Subcutaneous adipose tissue (tissue), 4 donors: ENCODE results near the gene SLC2A9. TPM values are rescaled to one million over a fixed set of nuclear protein-coding genes. Genes with fewer than 3 reads are reported as not detected.

ENCODE experiments used
- total RNA-seq, 4 donors: library from RNA; depleted of rRNA; stranded (reverse); fragments of >200 nt; gene quantifications; one replicate each; pipeline ENCODE4 v1.1.0, GENCODE V29; 2016
- TF ChIP-seq, protein P1 (sequence below): fragments of 450-650 bp; IDR thresholded peaks from one replicate; pipeline ENCODE4 v1.5.1; 2016; ENCODE audit warnings: low read depth, mild to moderate bottlenecking, control low read depth, antibody characterized with exemption, moderate library complexity

SLC2A9 gene
- total RNA-seq, 4 donors from 2014 or later, result 4.6 to 15.8 (median 7.8) TPM

DNA sequence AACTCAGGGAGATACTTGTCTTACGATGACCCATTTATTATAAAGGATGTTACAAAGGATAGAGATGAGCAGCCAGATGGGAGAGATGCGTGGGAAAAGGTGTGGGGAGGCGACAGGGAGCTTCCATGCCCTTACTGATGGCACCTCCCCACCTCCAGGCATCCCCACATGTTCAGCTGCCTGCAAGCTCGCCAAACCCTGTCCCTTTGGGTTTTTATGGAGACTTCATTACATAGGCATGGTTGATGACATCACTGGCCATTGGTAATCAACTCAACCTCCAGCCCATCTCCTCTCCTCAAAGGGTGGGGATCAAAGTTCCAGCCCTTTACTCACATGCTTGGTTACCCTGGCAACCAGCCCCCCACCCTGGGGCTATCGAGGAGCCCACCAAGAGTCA, 29.4 kb upstream of the SLC2A9 start:
- TF ChIP-seq, protein P1, sequence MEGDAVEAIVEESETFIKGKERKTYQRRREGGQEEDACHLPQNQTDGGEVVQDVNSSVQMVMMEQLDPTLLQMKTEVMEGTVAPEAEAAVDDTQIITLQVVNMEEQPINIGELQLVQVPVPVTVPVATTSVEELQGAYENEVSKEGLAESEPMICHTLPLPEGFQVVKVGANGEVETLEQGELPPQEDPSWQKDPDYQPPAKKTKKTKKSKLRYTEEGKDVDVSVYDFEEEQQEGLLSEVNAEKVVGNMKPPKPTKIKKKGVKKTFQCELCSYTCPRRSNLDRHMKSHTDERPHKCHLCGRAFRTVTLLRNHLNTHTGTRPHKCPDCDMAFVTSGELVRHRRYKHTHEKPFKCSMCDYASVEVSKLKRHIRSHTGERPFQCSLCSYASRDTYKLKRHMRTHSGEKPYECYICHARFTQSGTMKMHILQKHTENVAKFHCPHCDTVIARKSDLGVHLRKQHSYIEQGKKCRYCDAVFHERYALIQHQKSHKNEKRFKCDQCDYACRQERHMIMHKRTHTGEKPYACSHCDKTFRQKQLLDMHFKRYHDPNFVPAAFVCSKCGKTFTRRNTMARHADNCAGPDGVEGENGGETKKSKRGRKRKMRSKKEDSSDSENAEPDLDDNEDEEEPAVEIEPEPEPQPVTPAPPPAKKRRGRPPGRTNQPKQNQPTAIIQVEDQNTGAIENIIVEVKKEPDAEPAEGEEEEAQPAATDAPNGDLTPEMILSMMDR, result no peak

DNA sequence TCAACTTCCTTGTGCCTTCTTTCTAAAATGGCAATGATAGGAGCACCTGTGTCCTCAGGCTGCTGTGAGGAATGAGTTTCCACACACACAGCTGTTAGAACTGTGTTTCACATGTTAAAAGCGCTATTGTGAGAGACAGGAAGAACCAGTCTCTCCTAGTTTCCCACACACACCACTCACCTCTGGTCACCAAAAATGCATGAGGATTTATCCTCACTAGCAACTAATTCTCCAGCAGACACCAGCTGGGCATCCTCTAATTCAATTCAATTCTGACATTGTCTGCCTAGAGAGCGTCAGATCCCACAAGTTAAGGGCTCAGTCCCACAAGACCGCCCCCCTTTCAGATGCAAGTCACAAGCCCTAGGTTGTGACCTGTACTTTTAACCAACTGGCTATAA, 29.0 kb upstream of the SLC2A9 start:
- TF ChIP-seq, protein P1, result no peak

DNA sequence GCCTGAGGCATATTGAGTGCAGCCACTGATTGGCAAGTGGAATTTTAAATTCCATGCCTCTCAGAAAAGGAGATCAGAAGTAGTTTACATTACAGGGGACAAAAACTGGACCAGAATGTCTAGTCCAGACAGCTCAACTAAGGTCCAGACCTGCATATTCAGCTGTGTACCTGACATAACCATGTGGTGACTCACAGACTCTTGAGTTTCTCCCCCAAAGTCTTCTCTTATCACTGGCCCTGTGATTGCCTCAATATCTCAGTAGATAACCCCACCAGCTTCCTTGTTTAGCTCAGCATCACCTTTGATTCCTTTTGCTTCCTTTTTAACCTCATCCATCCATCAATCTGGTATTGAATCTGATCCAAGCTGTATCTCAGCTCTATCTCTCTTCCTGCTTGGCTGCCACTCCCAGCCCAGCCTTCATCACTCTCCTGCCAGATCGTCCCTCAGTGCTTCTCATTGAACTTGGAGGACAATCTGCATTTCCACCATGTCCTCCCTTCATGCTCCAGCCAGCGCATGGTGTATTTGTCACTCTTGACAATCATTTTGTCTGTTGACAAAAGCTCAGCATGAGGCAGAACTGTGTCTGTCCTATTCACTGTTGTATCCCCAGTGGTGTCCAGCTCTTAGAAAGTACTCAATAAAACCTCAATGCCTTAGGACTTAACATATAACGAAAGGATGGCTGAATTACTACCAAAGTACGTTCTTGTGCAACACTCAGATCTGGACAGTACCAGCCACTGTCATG, 27.8 kb upstream of the SLC2A9 start:
- TF ChIP-seq, protein P1, result no peak

DNA sequence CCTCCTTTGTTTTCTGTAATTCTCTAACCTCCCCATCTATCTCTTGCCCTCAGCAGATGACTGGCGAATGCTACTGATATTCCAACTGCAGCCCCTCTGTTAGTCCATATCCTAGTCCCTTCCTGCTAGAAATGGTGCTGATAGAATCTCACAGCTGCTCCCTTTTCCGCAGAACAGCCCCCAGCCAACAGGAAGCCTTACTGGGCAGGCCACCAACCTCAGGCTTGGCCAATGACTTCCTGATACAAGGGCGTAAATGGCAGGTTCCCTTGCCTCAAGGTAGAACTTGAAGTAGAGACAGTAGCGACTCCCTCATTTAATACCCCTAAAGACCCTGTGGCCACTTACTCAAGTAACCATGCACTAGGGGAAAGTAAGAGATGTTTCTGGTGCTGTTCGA, 26.7 kb upstream of the SLC2A9 start:
- TF ChIP-seq, protein P1, result no peak

DNA sequence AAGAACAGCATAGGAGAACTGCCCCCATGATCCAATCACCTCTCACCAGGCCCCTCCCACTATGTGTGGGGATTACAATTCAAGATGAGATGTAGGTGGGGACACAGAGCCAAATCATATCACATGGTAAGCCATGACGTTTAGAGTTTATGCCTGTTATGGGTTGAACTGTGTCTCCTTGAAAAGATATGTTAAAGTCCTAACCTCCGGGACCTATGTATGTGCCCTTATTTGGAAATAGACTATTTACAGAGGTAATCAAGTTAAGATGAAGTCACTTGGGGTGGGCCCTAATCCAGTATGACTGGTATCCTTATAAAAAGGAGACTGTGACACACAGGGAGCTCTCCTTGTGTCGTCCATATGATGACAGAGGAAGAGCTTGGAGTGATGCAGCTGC, 25.2 kb upstream of the SLC2A9 start:
- TF ChIP-seq, protein P1, result no peak

DNA sequence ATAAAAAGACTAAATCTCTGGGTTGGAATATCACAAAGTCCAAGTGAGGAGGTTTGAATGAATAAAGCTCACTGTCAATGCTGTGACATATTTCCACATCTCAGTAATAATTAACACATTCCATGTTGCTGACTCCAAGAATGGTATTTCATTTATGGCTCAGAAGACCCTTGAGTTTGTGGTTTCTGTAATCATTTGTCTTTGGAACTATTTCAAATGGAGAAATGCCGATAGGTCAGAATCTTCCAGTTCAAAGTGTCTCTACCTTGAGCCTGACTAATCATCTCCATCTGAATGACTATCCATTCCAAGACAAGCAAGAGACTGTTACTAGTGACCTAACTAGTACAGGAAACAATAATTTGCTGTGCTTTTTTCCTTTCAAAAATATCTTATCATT, 24.2 kb upstream of the SLC2A9 start:
- TF ChIP-seq, protein P1, result no peak

DNA sequence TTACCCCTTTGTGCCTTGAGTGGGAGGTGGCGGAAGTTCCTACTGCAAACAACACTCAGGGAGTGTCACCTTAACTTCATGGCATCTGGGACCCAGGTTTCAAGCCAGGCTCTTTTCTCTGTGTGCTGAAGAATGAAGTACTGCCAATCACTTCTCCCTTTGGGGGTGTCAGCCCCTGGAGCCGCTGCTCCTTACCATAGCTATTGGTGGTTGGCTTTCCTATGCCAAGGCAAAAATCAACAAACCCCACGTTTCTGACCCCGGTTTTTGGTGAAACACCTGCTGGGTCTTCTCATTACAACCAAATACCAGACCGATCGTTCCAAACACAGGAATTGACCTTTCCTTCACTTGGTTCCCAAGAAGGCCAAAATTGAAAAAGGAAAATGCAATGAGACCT, 19.7 kb upstream of the SLC2A9 start:
- TF ChIP-seq, protein P1, result no peak
